Neural progenitor cell (in vitro differentiated cells): ENCODE data around the gene NBEAL2. TPM values are rescaled to one million over a fixed set of nuclear protein-coding genes. Genes with fewer than 3 reads are reported as not detected.
"Not testable (repeated sequence)": the region's sequence is repeated elsewhere in the genome, so short reads cannot be mapped to it uniquely, and the experiment has no call there.

Source experiments
- DNase-seq: peaks from one replicate; pipeline ENCODE4 v3.0.0-alpha.2; 2016; ENCODE audit warnings: low spot score
- H2AFZ ChIP-seq: fragments of 200-600 bp; sonication (generic); replicated peaks from 2 replicates; pipeline ENCODE4 v1.6.1; 2016; ENCODE audit warnings: antibody characterized with exemption
- H3F3A ChIP-seq: fragments of 200-600 bp; sonication (generic); 2 replicates; pipeline ENCODE4 v1.6.1; 2016; ENCODE audit warnings: antibody characterized with exemption, low read depth
- H3K27ac ChIP-seq: fragments of 200-600 bp; sonication (generic); 2 replicates; pipeline ENCODE4 v1.5.1; 2016; ENCODE audit warnings: mild to moderate bottlenecking
- H3K27me3 ChIP-seq: fragments of 200-600 bp; sonication (generic); 2 replicates; pipeline ENCODE4 v1.6.1; 2016; ENCODE audit warnings: mild to moderate bottlenecking, moderate library complexity
- H3K36me3 ChIP-seq: fragments of 200-600 bp; sonication (generic); 2 replicates; pipeline ENCODE4 v1.5.1; 2016
- H3K4me1 ChIP-seq: fragments of 200-600 bp; sonication (generic); 2 replicates; pipeline ENCODE4 v1.6.1; 2016; ENCODE audit warnings: mixed run types
- H3K4me2 ChIP-seq: fragments of 200-600 bp; sonication (generic); 2 replicates; pipeline ENCODE4 v1.6.1; 2016
- H3K4me3 ChIP-seq: fragments of 200-600 bp; sonication (generic); 2 replicates; pipeline ENCODE4 v1.5.1; 2016
- H3K79me2 ChIP-seq: fragments of 200-600 bp; sonication (generic); 2 replicates; pipeline ENCODE4 v1.6.1; 2016; ENCODE audit warnings: low read depth
- H3K9ac ChIP-seq: fragments of 200-600 bp; sonication (generic); 2 replicates; pipeline ENCODE4 v1.6.1; 2016
- H3K9me3 ChIP-seq: fragments of 200-600 bp; sonication (generic); 2 replicates; pipeline ENCODE4 v1.5.1; 2016; ENCODE audit warnings: low read depth
- H4K20me1 ChIP-seq: fragments of 200-600 bp; sonication (generic); 2 replicates; pipeline ENCODE4 v1.6.1; 2016; ENCODE audit warnings: low read depth
- H3K27ac Mint-ChIP-seq: 3 replicates; pipeline ENCODE4 v1.8.0; 2021; ENCODE audit warnings: mixed read lengths
- H3K27me3 Mint-ChIP-seq: 2 replicates; pipeline ENCODE4 v1.8.0; 2022; ENCODE audit warnings: low read depth, mild to moderate bottlenecking, inconsistent platforms, moderate library complexity, mixed read lengths; ENCODE audit not compliant: insufficient read depth
- H3K36me3 Mint-ChIP-seq: 3 replicates; pipeline ENCODE4 v1.8.0; 2021; ENCODE audit warnings: mixed read lengths
- H3K4me1 Mint-ChIP-seq: 3 replicates; pipeline ENCODE4 v1.8.0; 2021; ENCODE audit warnings: mixed read lengths
- H3K4me3 Mint-ChIP-seq: 3 replicates; pipeline ENCODE4 v1.8.0; 2021; ENCODE audit warnings: mild to moderate bottlenecking, moderate library complexity, mixed read lengths
- H3K9me3 Mint-ChIP-seq: 3 replicates; pipeline ENCODE4 v1.8.0; 2020; ENCODE audit warnings: mixed read lengths
- CTCF ChIP-seq: fragments of 200-600 bp; sonication (generic); IDR thresholded peaks from 2 replicates; pipeline ENCODE4 v1.5.1; 2017; ENCODE audit warnings: antibody characterized with exemption, mild to moderate bottlenecking
- EZH2 ChIP-seq: fragments of 200-600 bp; sonication (generic); IDR thresholded peaks from 2 replicates; pipeline ENCODE4 v1.6.1; 2017; ENCODE audit warnings: antibody characterized with exemption, mild to moderate bottlenecking, moderate library complexity
- EZH2phosphoT487 ChIP-seq: fragments of 200-600 bp; sonication (generic); IDR thresholded peaks from 2 replicates; pipeline ENCODE4 v1.6.1; 2017; ENCODE audit warnings: antibody characterized with exemption
- total RNA-seq: library from RNA; depleted of rRNA; stranded (reverse); fragments of >200 nt; gene quantifications from 2 replicates; pipeline ENCODE4 v1.2.3, GENCODE V29; 2015; ENCODE audit warnings: low replicate concordance

Gene NBEAL2
- total RNA-seq, 1 donor from 2014 or later: 6.3 TPM

- H3K36me3 ChIP-seq: no peaks in the 10 kb centered on the region
- peaks cover 55% of the 10 kb centered on the region for H4K20me1 ChIP-seq
- H3F3A ChIP-seq: peaks cover 13% of the 10 kb centered on the region
- Mint-ChIP-seq H3K27ac (no peak overlapping the region), H3K9me3 (peaks cover 10% of the 10 kb centered on the region), H3K4me3 (no peak overlapping the region), H3K27me3 (peaks cover 4% of the 10 kb centered on the region), H3K4me1 (peaks cover 33% of the 10 kb centered on the region), H3K36me3 (peaks cover 34% of the 10 kb centered on the region)
- no peak for TF ChIP-seq CTCF
- no peak for TF ChIP-seq EZH2
- no peak overlapping the region for H3K4me3 ChIP-seq
- H3K79me2 ChIP-seq: peaks cover 86% of the 10 kb centered on the region
- H3K27ac ChIP-seq: no peak overlapping the region
- H3K9me3 ChIP-seq: peaks cover 7% of the 10 kb centered on the region
- H3K27me3 ChIP-seq: no peaks in the 10 kb centered on the region
- no peak for DNase-seq
- H3K4me1 ChIP-seq: peaks cover 18% of the 10 kb centered on the region
- H3K9ac ChIP-seq: no peak overlapping the region
- no peak overlapping the region for H2AFZ ChIP-seq
- H3K4me2 ChIP-seq: no peak overlapping the region
These were observed 16.5 kb upstream of the NBEAL2 start for GRCh38 chr3:46962990-46963389.

- Histone ChIP-seq H3F3A (peaks cover 13% of the 10 kb centered on the region), H3K4me1 (peaks cover 18% of the 10 kb centered on the region), H4K20me1 (peaks cover 56% of the 10 kb centered on the region), H3K79me2 (peaks cover 86% of the 10 kb centered on the region)
- H2AFZ ChIP-seq, H3K4me2 ChIP-seq, H3K9me3 ChIP-seq, H3K27me3 Mint-ChIP-seq, H3K36me3 ChIP-seq, DNase-seq, H3K27ac ChIP-seq, H3K27me3 ChIP-seq, H3K4me3 ChIP-seq, H3K4me3 Mint-ChIP-seq, H3K9ac ChIP-seq, H3K27ac Mint-ChIP-seq, H3K9me3 Mint-ChIP-seq: not testable (repeated sequence)
- H3K36me3 Mint-ChIP-seq: peaks cover 34% of the 10 kb centered on the region
- peaks cover 26% of the 10 kb centered on the region for H3K4me1 Mint-ChIP-seq
These were observed 15.4 kb upstream of the NBEAL2 start for GRCh38 chr3:46964038-46964590.

GRCh38 chr3:46965151-46965550 is 14.3 kb upstream of the NBEAL2 start:
- H3K9ac ChIP-seq: no peak overlapping the region
- H2AFZ ChIP-seq: no peak overlapping the region
- H3K4me3 ChIP-seq: no peak overlapping the region
- H3K27me3 ChIP-seq: no peaks in the 10 kb centered on the region
- no peak for DNase-seq
- Mint-ChIP-seq H3K36me3 (peaks cover 34% of the 10 kb centered on the region), H3K4me3 (no peak overlapping the region), H3K9me3 (peaks cover 10% of the 10 kb centered on the region), H3K27me3 (peaks cover 5% of the 10 kb centered on the region), H3K4me1 (peaks cover 17% of the 10 kb centered on the region), H3K27ac (no peak overlapping the region)
- no peak overlapping the region for H3K27ac ChIP-seq
- H3F3A ChIP-seq: peaks cover 13% of the 10 kb centered on the region
- peaks cover 86% of the 10 kb centered on the region for H3K79me2 ChIP-seq
- H3K4me2 ChIP-seq: no peak overlapping the region
- H3K36me3 ChIP-seq: no peaks in the 10 kb centered on the region
- peaks cover 15% of the 10 kb centered on the region for H3K4me1 ChIP-seq
- H4K20me1 ChIP-seq: peaks cover 56% of the 10 kb centered on the region
- TF ChIP-seq EZH2phosphoT487: no peak
- TF ChIP-seq CTCF: no peak
- H3K9me3 ChIP-seq: peaks cover 7% of the 10 kb centered on the region

GRCh38 chr3:46966811-46967210 is 12.7 kb upstream of the NBEAL2 start:
- peaks cover 86% of the 10 kb centered on the region for H3K79me2 ChIP-seq
- TF ChIP-seq EZH2phosphoT487 (no peak), CTCF (no peak), EZH2 (no peak)
- no peak overlapping the region for H3K4me2 ChIP-seq
- Mint-ChIP-seq H3K9me3 (peaks cover 10% of the 10 kb centered on the region), H3K4me3 (no peak overlapping the region), H3K27ac (no peak overlapping the region), H3K4me1 (peaks cover under 1% of the 10 kb centered on the region), H3K27me3 (peaks cover 5% of the 10 kb centered on the region), H3K36me3 (peaks cover 31% of the 10 kb centered on the region)
- H3K9me3 ChIP-seq: peaks cover 7% of the 10 kb centered on the region
- H3K9ac ChIP-seq: no peak overlapping the region
- no peaks in the 10 kb centered on the region for H3K27me3 ChIP-seq
- H3K4me3 ChIP-seq: no peak overlapping the region
- no peaks in the 10 kb centered on the region for H3K36me3 ChIP-seq
- H4K20me1 ChIP-seq: peaks cover 56% of the 10 kb centered on the region
- H2AFZ ChIP-seq: no peak overlapping the region
- H3K27ac ChIP-seq: no peak overlapping the region
- H3F3A ChIP-seq: no peaks in the 10 kb centered on the region
- H3K4me1 ChIP-seq: no peaks in the 10 kb centered on the region
- no peak for DNase-seq
